ENCODE measurements around the gene EFCAB6. TPM values are rescaled to one million over a fixed set of nuclear protein-coding genes. Genes with fewer than 3 reads are reported as not detected.

Gene EFCAB6
- total RNA-seq, 1 experiment from 2014 or later = 2.5 TPM

GRCh38 chr22:43854786-43855271 lies 42.7 kb upstream of the EFCAB6 start:
- H3K27ac ChIP-seq = no peak overlapping the region
- POLR2A ChIA-PET (ENCODE audit: unreplicated experiment) = no interaction called here
- no peaks in the 10 kb centered on the region for H3K9me3 ChIP-seq (ENCODE audit: insufficient read depth, low read depth)
- CTCF ChIA-PET = no interaction called here
- H3K79me2 ChIP-seq (ENCODE audit: low read depth) = no peaks in the 10 kb centered on the region
- no peaks in the 10 kb centered on the region for H3K36me3 ChIP-seq (ENCODE audit: low read depth)
- no TSS peak for BruUV-seq (replicated peaks)
- no peak overlapping the region for H3K4me2 ChIP-seq
- TF ChIP-seq EZH2 (IDR thresholded peaks at IDR 0.05; ENCODE audit: low read depth) (no peak), CTCF (conservative IDR thresholded peaks at IDR 0.05) (no peak)
- peaks cover 63% of the 10 kb centered on the region for H3K27me3 ChIP-seq (ENCODE audit: insufficient read depth, low read depth)
- no peaks in the 10 kb centered on the region for H4K20me1 ChIP-seq (ENCODE audit: insufficient read depth)
- no peaks in the 10 kb centered on the region for H3F3A ChIP-seq (ENCODE audit: insufficient read depth, low read depth)
- H3K9me2 ChIP-seq (ENCODE audit: insufficient read depth) = no peaks in the 10 kb centered on the region
- H3K4me1 ChIP-seq (replicated peaks; ENCODE audit: insufficient read depth) = no peaks in the 10 kb centered on the region
- intact Hi-C loops (cut with micrococcal nuclease; ENCODE audit: unreplicated experiment) = no loop called here
- H2AFZ ChIP-seq = no peak overlapping the region
- H3K4me3 ChIP-seq = no peak overlapping the region
- DNase-seq = no peak

GRCh38 chr22:43854121-43854785 lies 42.1 kb upstream of the EFCAB6 start:
- no peak overlapping the region for H2AFZ ChIP-seq
- intact Hi-C loops (cut with micrococcal nuclease; ENCODE audit: unreplicated experiment) = no loop called here
- ChIA-PET CTCF (no interaction called here), POLR2A (ENCODE audit: unreplicated experiment) (interaction anchor here (0.6 kb wide), 1 partner anchor 177 kb away, joined by 6 read pairs; no protein-coding TSS in a partner anchor)
- H3F3A ChIP-seq (ENCODE audit: insufficient read depth, low read depth) = no peaks in the 10 kb centered on the region
- H3K27ac ChIP-seq = no peak overlapping the region
- DNase-seq = no peak
- H3K27me3 ChIP-seq (ENCODE audit: insufficient read depth, low read depth) = peaks cover 63% of the 10 kb centered on the region
- TF ChIP-seq EZH2 (IDR thresholded peaks at IDR 0.05; ENCODE audit: low read depth) (no peak), CTCF (conservative IDR thresholded peaks at IDR 0.05) (no peak)
- H3K36me3 ChIP-seq (ENCODE audit: low read depth) = no peaks in the 10 kb centered on the region
- H3K79me2 ChIP-seq (ENCODE audit: low read depth) = no peaks in the 10 kb centered on the region
- H4K20me1 ChIP-seq (ENCODE audit: insufficient read depth) = no peaks in the 10 kb centered on the region
- H3K4me1 ChIP-seq (replicated peaks; ENCODE audit: insufficient read depth) = no peaks in the 10 kb centered on the region
- H3K4me2 ChIP-seq = no peak overlapping the region
- no peak overlapping the region for H3K4me3 ChIP-seq
- H3K9me3 ChIP-seq (ENCODE audit: insufficient read depth, low read depth) = no peaks in the 10 kb centered on the region
- H3K9me2 ChIP-seq (ENCODE audit: insufficient read depth) = no peaks in the 10 kb centered on the region
- BruUV-seq (replicated peaks) = no TSS peak

- CTCF ChIA-PET = interaction anchor here (0.6 kb wide), 1 partner anchor 862 kb away, joined by 13 read pairs; no protein-coding TSS in a partner anchor
- H3K4me2 ChIP-seq = no peak overlapping the region
- BruUV-seq (replicated peaks) = no TSS peak
- H3K27ac ChIP-seq = no peak overlapping the region
- H3F3A ChIP-seq (ENCODE audit: insufficient read depth, low read depth) = no peaks in the 10 kb centered on the region
- no peaks in the 10 kb centered on the region for H3K9me3 ChIP-seq (ENCODE audit: insufficient read depth, low read depth)
- POLR2A ChIA-PET (ENCODE audit: unreplicated experiment) = interaction anchor here (0.5 to 0.6 kb wide), 3 partner anchors 11 to 449 kb away, joined by 3 to 9 read pairs (median 6); no protein-coding TSS in a partner anchor
- no peak for TF ChIP-seq CTCF (conservative IDR thresholded peaks at IDR 0.05)
- TF ChIP-seq EZH2 (IDR thresholded peaks at IDR 0.05; ENCODE audit: low read depth) = no peak
- intact Hi-C loops (cut with micrococcal nuclease; ENCODE audit: unreplicated experiment) = no loop called here
- H4K20me1 ChIP-seq (ENCODE audit: insufficient read depth) = no peaks in the 10 kb centered on the region
- H3K4me1 ChIP-seq (replicated peaks; ENCODE audit: insufficient read depth) = no peaks in the 10 kb centered on the region
- no peak overlapping the region for H2AFZ ChIP-seq
- H3K9me2 ChIP-seq (ENCODE audit: insufficient read depth) = no peaks in the 10 kb centered on the region
- peaks cover 56% of the 10 kb centered on the region for H3K27me3 ChIP-seq (ENCODE audit: insufficient read depth, low read depth)
- DNase-seq = peak in 1 of 2 experiments; percentile 35
- H3K4me3 ChIP-seq = no peak overlapping the region
- no peaks in the 10 kb centered on the region for H3K79me2 ChIP-seq (ENCODE audit: low read depth)
- no peaks in the 10 kb centered on the region for H3K36me3 ChIP-seq (ENCODE audit: low read depth)
Observed at GRCh38 chr22:43853328-43853931, 41.3 kb upstream of the EFCAB6 start.

All from PC-9 (cell line).